WTC11 (cell line): Measurements from ENCODE around the gene FUT2.

Experiments
- ATF1 ChIP-seq: sonication (generic); formaldehyde crosslinking; IDR thresholded peaks from 2 replicates; pipeline ENCODE4 v1.8.1; 2023; ENCODE audit warnings: mild to moderate bottlenecking, moderate library complexity, missing genetic modification reagents
- ATF2 ChIP-seq: sonication (generic); formaldehyde crosslinking; IDR thresholded peaks from 2 replicates; pipeline ENCODE4 v1.8.1; 2022; ENCODE audit warnings: low read depth, missing genetic modification reagents, borderline replicate concordance
- ATF3 ChIP-seq: sonication (generic); formaldehyde crosslinking; conservative IDR thresholded peaks from 2 replicates; pipeline ENCODE4 v1.8.1; 2022; ENCODE audit warnings: mild to moderate bottlenecking, missing genetic modification reagents
- CBFB ChIP-seq: sonication (generic); formaldehyde crosslinking; IDR thresholded peaks from 2 replicates; pipeline ENCODE4 v1.8.1; 2022; ENCODE audit warnings: mild to moderate bottlenecking, low read depth, missing genetic modification reagents
- CREM ChIP-seq: sonication (generic); formaldehyde crosslinking; IDR thresholded peaks from 2 replicates; pipeline ENCODE4 v1.8.1; 2022; ENCODE audit warnings: mild to moderate bottlenecking, missing genetic modification reagents, moderate library complexity
- CTCF ChIP-seq: fragments of 200-600 bp; IDR thresholded peaks from 2 replicates; pipeline ENCODE4 v1.8.0; 2022; ENCODE audit warnings: antibody characterized with exemption
- E2F4 ChIP-seq: sonication (generic); formaldehyde crosslinking; IDR thresholded peaks from 2 replicates; pipeline ENCODE4 v1.8.1; 2022; ENCODE audit warnings: low read depth, mild to moderate bottlenecking, moderate library complexity, missing genetic modification reagents, borderline replicate concordance
- ELF4 ChIP-seq: sonication (generic); formaldehyde crosslinking; IDR thresholded peaks from 2 replicates; pipeline ENCODE4 v1.8.1; 2022; ENCODE audit warnings: low read depth, mild to moderate bottlenecking, moderate library complexity, missing genetic modification reagents
- ERG ChIP-seq: fragments of 250-450 bp; sonication (Bioruptor Pico); IDR thresholded peaks from 2 replicates; pipeline ENCODE4 v1.8.0; 2021; ENCODE audit warnings: mild to moderate bottlenecking
- MAX ChIP-seq: sonication (generic); formaldehyde crosslinking; IDR thresholded peaks from 2 replicates; pipeline ENCODE4 v1.8.0; 2022; ENCODE audit warnings: mild to moderate bottlenecking, missing genetic modification reagents
- NR2C2 ChIP-seq: sonication (generic); formaldehyde crosslinking; IDR thresholded peaks from 2 replicates; pipeline ENCODE4 v1.8.0; 2022; ENCODE audit warnings: mild to moderate bottlenecking, missing genetic modification reagents
- PRDM15 ChIP-seq: sonication (generic); formaldehyde crosslinking; IDR thresholded peaks from 2 replicates; pipeline ENCODE4 v1.8.0; 2022; ENCODE audit warnings: missing genetic modification reagents
- ZNF232 ChIP-seq: sonication (generic); formaldehyde crosslinking; IDR thresholded peaks from 2 replicates; pipeline ENCODE4 v1.8.0; 2022; ENCODE audit warnings: mild to moderate bottlenecking, missing genetic modification reagents
- ZNF416 ChIP-seq: fragments of 250-450 bp; sonication (Bioruptor Pico); IDR thresholded peaks from 2 replicates; pipeline ENCODE4 v1.9.0; 2021; ENCODE audit warnings: mild to moderate bottlenecking, inconsistent platforms

- TF ChIP-seq NR2C2 (CRISPR knock-in tag) (no peak), CTCF (no peak), ATF1 (CRISPR knock-in tag) (no peak), ZNF416 (CRISPR knock-in tag) (no peak), CREM (peak; percentile 29; the same call in 1 of the 2 replicates), E2F4 (CRISPR knock-in tag) (no peak), ZNF232 (CRISPR knock-in tag) (no peak), ATF2 (CRISPR knock-in tag) (no peak), ELF4 (no peak), MAX (CRISPR knock-in tag) (no peak), CBFB (no peak), PRDM15 (CRISPR knock-in tag) (no peak), ERG (no peak), ATF3 (CRISPR knock-in tag) (no peak)
Measured at GRCh38 chr19:48746738-48747575, 51.2 kb downstream of the FUT2 start, which contains the start of gene IZUMO1.
